NCI-H2227 (cell line): ENCODE results near the gene PPP2R2B.

ENCODE experiments used
- DNase-seq: peaks from one replicate; lab custom pipeline; 2025; ENCODE audit not compliant: unreplicated experiment; lab: John Stamatoyannopoulos, UW

Gene PPP2R2B

GRCh38 chr5:146706321-146706972, 172.1 kb downstream of the PPP2R2B start:
- no peak for DNase-seq

GRCh38 chr5:146704949-146705665, 173.4 kb downstream of the PPP2R2B start:
- no peak for DNase-seq

GRCh38 chr5:146703899-146704298, 174.7 kb downstream of the PPP2R2B start:
- DNase-seq = no peak

- DNase-seq = no peak
Measured at GRCh38 chr5:146703499-146703898, 175.1 kb downstream of the PPP2R2B start.

- peak; percentile 10 for DNase-seq
Measured at GRCh38 chr5:146699664-146700418, 178.7 kb downstream of the PPP2R2B start.

GRCh38 chr5:146699138-146699537, 179.4 kb downstream of the PPP2R2B start:
- DNase-seq = no peak

GRCh38 chr5:146698651-146699050, 179.9 kb downstream of the PPP2R2B start:
- DNase-seq = no peak

- peak; percentile 15 for DNase-seq
Measured at GRCh38 chr5:146697211-146697610, 181.3 kb downstream of the PPP2R2B start.

- no peak for DNase-seq
Measured at GRCh38 chr5:146695646-146696045, 182.9 kb downstream of the PPP2R2B start.

GRCh38 chr5:146690880-146691355, 187.6 kb downstream of the PPP2R2B start:
- DNase-seq = no peak

GRCh38 chr5:146687630-146688029, 190.9 kb downstream of the PPP2R2B start:
- DNase-seq = no peak

GRCh38 chr5:146683861-146684260, 194.7 kb downstream of the PPP2R2B start:
- DNase-seq = no peak

GRCh38 chr5:146682899-146683532, 195.5 kb downstream of the PPP2R2B start:
- no peak for DNase-seq

GRCh38 chr5:146681585-146682105, 196.9 kb downstream of the PPP2R2B start:
- no peak for DNase-seq

GRCh38 chr5:146680846-146681584, 197.5 kb downstream of the PPP2R2B start:
- DNase-seq = no peak

GRCh38 chr5:146675636-146676035, 202.9 kb downstream of the PPP2R2B start:
- DNase-seq = peak; percentile 48

- no peak for DNase-seq
Measured at GRCh38 chr5:146672866-146673265, 205.7 kb downstream of the PPP2R2B start.

GRCh38 chr5:146671561-146672295, 206.8 kb downstream of the PPP2R2B start:
- DNase-seq = peak; percentile 4

- DNase-seq = no peak
Measured at GRCh38 chr5:146669656-146670055, 208.9 kb downstream of the PPP2R2B start.
